HL-60 (cell line): Measurements from ENCODE around the gene UBFD1.

ENCODE experiments used
- DNase-seq, 2 experiments: peaks; one replicate each; pipeline ENCODE4 v3.0.0-alpha.2; 2010 to 2020; ENCODE audit warnings: low read depth in 1 of 2, low spot score in 1 of 2
- H3K27ac ChIP-seq: fragments of 250-450 bp; sonication (Bioruptor Pico); replicated peaks from 2 replicates; pipeline ENCODE4 v1.5.1; 2020; ENCODE audit warnings: mild to moderate bottlenecking, moderate library complexity
- H3K27me3 ChIP-seq: fragments of 250-450 bp; sonication (Bioruptor Pico); 2 replicates; pipeline ENCODE4 v1.5.1; 2021; ENCODE audit warnings: mild to moderate bottlenecking, moderate library complexity; ENCODE audit not compliant: insufficient read depth, poor library complexity, severe bottlenecking
- H3K4me3 ChIP-seq: replicated peaks from 2 replicates; pipeline ENCODE4 v1.5.1; 2011; ENCODE audit warnings: mild to moderate bottlenecking, control low read depth, low read length; ENCODE audit not compliant: insufficient read depth
- CTCF ChIP-seq: IDR thresholded peaks from one replicate; pipeline ENCODE4 v1.5.1; 2011; ENCODE audit warnings: low read length, control low read depth, inconsistent platforms; ENCODE audit not compliant: insufficient read depth
- GABPA ChIP-seq: IDR thresholded peaks from 2 replicates; pipeline ENCODE4 v1.6.1; 2012; ENCODE audit warnings: low read depth
- POLR2AphosphoS5 ChIP-seq: IDR thresholded peaks from 2 replicates; pipeline ENCODE4 v1.6.1; 2012; ENCODE audit warnings: low read depth
- REST ChIP-seq: IDR thresholded peaks from 2 replicates; pipeline ENCODE4 v1.6.1; 2012; ENCODE audit warnings: low read depth; ENCODE audit not compliant: insufficient replicate concordance
- SPI1 ChIP-seq: IDR thresholded peaks from 2 replicates; pipeline ENCODE4 v1.6.1; 2012; ENCODE audit warnings: low read depth, mild to moderate bottlenecking, borderline replicate concordance

The UBFD1 gene

GRCh38 chr16:23557779-23558702, 514 bp downstream of the UBFD1 start:
- no peaks in the 10 kb centered on the region for H3K27me3 ChIP-seq
- no peak for TF ChIP-seq SPI1
- TF ChIP-seq POLR2AphosphoS5, result no peak
- TF ChIP-seq GABPA, result no peak
- no peak for TF ChIP-seq REST
- no peak for TF ChIP-seq CTCF
- H3K27ac ChIP-seq, result peak overlapping the region; percentile 87
- H3K4me3 ChIP-seq, result peak overlapping the region; percentile 91
- peak in 1 of 2 experiments; percentile 7 for DNase-seq

- no peak for TF ChIP-seq CTCF
- TF ChIP-seq GABPA, result no peak
- no peak for TF ChIP-seq SPI1
- no peak for TF ChIP-seq POLR2AphosphoS5
- no peak for TF ChIP-seq REST
- H3K27me3 ChIP-seq, result no peaks in the 10 kb centered on the region
- H3K27ac ChIP-seq, result no peak overlapping the region
- no peak for DNase-seq
- H3K4me3 ChIP-seq, result no peak overlapping the region
Observed at GRCh38 chr16:23561586-23561985, 4.1 kb downstream of the UBFD1 start.

- Histone ChIP-seq H3K4me3 (no peak overlapping the region), H3K27ac (no peak overlapping the region), H3K27me3 (no peaks in the 10 kb centered on the region)
- TF ChIP-seq GABPA (no peak), SPI1 (no peak), CTCF (no peak), REST (no peak), POLR2AphosphoS5 (no peak)
- DNase-seq, result no peak
Observed at GRCh38 chr16:23562505-23562904, 5.0 kb downstream of the UBFD1 start.
